PC-3 (cell line): Measurements from ENCODE around the gene NHSL1. TPM values are rescaled to one million over a fixed set of nuclear protein-coding genes. Genes with fewer than 3 reads are reported as not detected.

ENCODE experiments used
- ATAC-seq: fragments of 200-7000 bp; cut with Tn5 transposase; 2 replicates; pipeline ENCODE4 v1.9.1; 2020; ENCODE audit warnings: mild to moderate bottlenecking, moderate library complexity
- BruUV-seq: library from RNA; stranded (reverse); fragments of 400-500 nt; replicated peaks from 2 replicates; lab custom pipeline; 2021; lab: Mats Ljungman, UMichigan
- CTCF ChIA-PET: fragments of 300-600 bp; sonication (Branson Sonifier 250); formaldehyde crosslinking; loops from one replicate; lab custom pipeline; 2022; ENCODE audit warnings: antibody characterized with exemption; lab: Charles Lee
- POLR2A ChIA-PET: fragments of 300-600 bp; sonication (Branson Sonifier 250); formaldehyde crosslinking; loops from one replicate; lab custom pipeline; 2022; ENCODE audit warnings: antibody characterized with exemption; ENCODE audit not compliant: unreplicated experiment; lab: Charles Lee
- DNase-seq: peaks from one replicate; pipeline ENCODE4 v3.0.0-alpha.2; 2015
- H2AFZ ChIP-seq: fragments of 300-600 bp; sonication (generic); 2 replicates; pipeline ENCODE4 v1.6.0; 2016; ENCODE audit warnings: antibody characterized with exemption, low read length
- H3F3A ChIP-seq: fragments of 300-600 bp; sonication (generic); one replicate; pipeline ENCODE4 v1.6.0; 2017; ENCODE audit warnings: antibody characterized with exemption, low read length, control low read depth, mild to moderate bottlenecking; ENCODE audit not compliant: unreplicated experiment
- H3K27ac ChIP-seq: fragments of 300-600 bp; sonication (generic); 2 replicates; pipeline ENCODE4 v1.5.1; 2016; ENCODE audit warnings: mild to moderate bottlenecking, low read length
- H3K27me3 ChIP-seq: fragments of 300-600 bp; sonication (generic); 2 replicates; pipeline ENCODE4 v1.6.1; 2016; ENCODE audit warnings: low read length, mixed read lengths
- H3K36me3 ChIP-seq: fragments of 300-600 bp; sonication (generic); 2 replicates; pipeline ENCODE4 v1.6.1; 2016; ENCODE audit warnings: low read depth, mixed run types, low read length, mixed read lengths
- H3K4me1 ChIP-seq: fragments of 300-600 bp; sonication (generic); 2 replicates; pipeline ENCODE4 v1.5.1; 2016; ENCODE audit warnings: low read length; ENCODE audit not compliant: insufficient read depth
- H3K4me2 ChIP-seq: fragments of 300-600 bp; sonication (generic); 2 replicates; pipeline ENCODE4 v1.6.0; 2016; ENCODE audit warnings: low read length
- H3K4me3 ChIP-seq: fragments of 300-600 bp; sonication (generic); 2 replicates; pipeline ENCODE4 v1.5.1; 2016; ENCODE audit warnings: mild to moderate bottlenecking, low read length, mixed read lengths
- H3K79me2 ChIP-seq: fragments of 300-600 bp; sonication (generic); 2 replicates; pipeline ENCODE4 v1.6.1; 2017; ENCODE audit warnings: low read length, mixed read lengths
- H3K9ac ChIP-seq: fragments of 300-600 bp; sonication (generic); 2 replicates; pipeline ENCODE4 v1.6.0; 2016; ENCODE audit warnings: mild to moderate bottlenecking, low read length
- H3K9me2 ChIP-seq: fragments of 300-600 bp; sonication (generic); replicated peaks from 2 replicates; pipeline ENCODE4 v1.6.1; 2016; ENCODE audit warnings: mixed run types, low read length, mixed read lengths
- H3K9me3 ChIP-seq: fragments of 300-600 bp; sonication (generic); 2 replicates; pipeline ENCODE4 v1.6.1; 2016; ENCODE audit warnings: low read length, mixed read lengths
- H4K20me1 ChIP-seq: fragments of 300-600 bp; sonication (generic); 2 replicates; pipeline ENCODE4 v1.6.1; 2016; ENCODE audit warnings: low read length, mixed read lengths
- EZH2 ChIP-seq: fragments of 300-600 bp; sonication (generic); IDR thresholded peaks from one replicate; pipeline ENCODE4 v1.6.1; 2017; ENCODE audit warnings: antibody characterized with exemption, mild to moderate bottlenecking, low read length; ENCODE audit not compliant: unreplicated experiment
- EZH2phosphoT487 ChIP-seq: fragments of 300-600 bp; sonication (generic); IDR thresholded peaks from 2 replicates; pipeline ENCODE4 v1.6.1; 2018; ENCODE audit warnings: mild to moderate bottlenecking, antibody characterized with exemption, low read length, borderline replicate concordance
- intact Hi-C: fragments of 100-400 bp; cut with micrococcal nuclease; formaldehyde crosslinking; loops from 2 replicates; pipeline ENCODE4 v1.9.0; 2023
- total RNA-seq: library from RNA; depleted of rRNA; stranded (reverse); fragments of >200 nt; gene quantifications from 2 replicates; pipeline ENCODE4 v1.2.3, GENCODE V29; 2014
- TF ChIP-seq, protein P1 (sequence below): fragments of 300-600 bp; sonication (generic); conservative IDR thresholded peaks from 2 replicates; pipeline ENCODE4 v1.5.1; 2017; ENCODE audit warnings: antibody characterized with exemption, low read depth, mild to moderate bottlenecking, low read length

The NHSL1 gene
- total RNA-seq, 1 experiment from 2014 or later, result 4.8 TPM

DNA sequence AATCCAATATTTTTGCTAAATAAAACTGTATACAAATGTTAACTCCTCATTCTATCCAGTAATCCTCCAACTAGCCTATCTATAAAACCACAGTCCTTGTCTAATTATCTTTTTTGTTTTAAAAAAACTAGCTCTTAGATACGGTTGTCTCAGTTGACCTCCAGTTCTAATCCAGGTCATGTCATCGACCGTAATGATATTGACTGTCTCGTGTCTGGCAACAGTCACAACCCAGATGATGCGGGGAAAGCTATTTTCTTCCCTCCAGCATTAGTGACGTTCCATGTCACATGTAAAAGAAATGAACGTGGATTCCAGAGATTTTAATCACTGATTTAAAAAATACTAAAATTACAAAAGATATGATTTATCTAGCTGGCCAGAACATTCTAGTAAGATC lies 59.7 kb downstream of the NHSL1 start:
- H3K9me3 ChIP-seq, result no peaks in the 10 kb centered on the region
- H3K9ac ChIP-seq, result no peak overlapping the region
- ChIA-PET POLR2A (no interaction called here), CTCF (no interaction called here)
- H3K79me2 ChIP-seq, result no peaks in the 10 kb centered on the region
- no peaks in the 10 kb centered on the region for H3F3A ChIP-seq
- intact Hi-C loops, result no loop called here
- BruUV-seq, result no TSS peak
- DNase-seq (no peak), ATAC-seq (no peak)
- no peaks in the 10 kb centered on the region for H4K20me1 ChIP-seq
- H3K4me1 ChIP-seq, result no peaks in the 10 kb centered on the region
- H3K9me2 ChIP-seq, result no peaks in the 10 kb centered on the region
- no peak overlapping the region for H3K4me2 ChIP-seq
- no peak overlapping the region for H3K4me3 ChIP-seq
- no peak overlapping the region for H3K27ac ChIP-seq
- H2AFZ ChIP-seq, result no peak overlapping the region
- no peaks in the 10 kb centered on the region for H3K36me3 ChIP-seq
- no peaks in the 10 kb centered on the region for H3K27me3 ChIP-seq
- no peak for TF ChIP-seq EZH2phosphoT487

DNA sequence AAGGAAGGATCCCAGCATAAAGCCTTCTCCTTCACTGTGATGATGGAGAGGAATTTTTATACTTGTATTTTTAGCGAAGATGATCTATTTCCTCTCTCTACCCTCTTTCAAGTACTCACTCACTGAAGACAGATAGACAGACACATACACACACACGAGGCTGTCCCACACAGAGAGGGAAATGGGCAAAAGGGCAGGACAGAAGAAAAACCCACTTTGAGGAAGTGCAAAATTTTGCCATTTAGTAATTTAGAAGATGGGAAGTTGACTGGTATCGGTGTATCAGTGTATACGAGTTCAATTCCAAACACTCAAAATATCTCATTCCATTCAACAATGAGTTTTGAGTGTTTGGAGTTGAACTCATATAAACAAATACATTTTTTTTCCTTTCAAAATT lies 64.4 kb downstream of the NHSL1 start:
- Histone ChIP-seq H2AFZ (no peak overlapping the region), H3K4me2 (no peak overlapping the region), H3K9ac (no peak overlapping the region), H3K27me3 (no peaks in the 10 kb centered on the region), H3K79me2 (no peaks in the 10 kb centered on the region), H3K4me1 (no peaks in the 10 kb centered on the region), H3F3A (no peaks in the 10 kb centered on the region), H3K27ac (no peak overlapping the region), H3K36me3 (no peaks in the 10 kb centered on the region), H4K20me1 (no peaks in the 10 kb centered on the region), H3K9me2 (no peaks in the 10 kb centered on the region), H3K4me3 (no peak overlapping the region), H3K9me3 (no peaks in the 10 kb centered on the region)
- POLR2A ChIA-PET, result no interaction called here
- no TSS peak for BruUV-seq
- TF ChIP-seq EZH2 (no peak), EZH2phosphoT487 (no peak)
- DNase-seq, result no peak
- CTCF ChIA-PET, result interaction anchor here (0.6 to 0.7 kb wide), 3 partner anchors 75 to 507 kb away, joined by 3 to 5 read pairs (median 3); no protein-coding TSS in a partner anchor
- intact Hi-C loops, result no loop called here
- no peak for ATAC-seq

DNA sequence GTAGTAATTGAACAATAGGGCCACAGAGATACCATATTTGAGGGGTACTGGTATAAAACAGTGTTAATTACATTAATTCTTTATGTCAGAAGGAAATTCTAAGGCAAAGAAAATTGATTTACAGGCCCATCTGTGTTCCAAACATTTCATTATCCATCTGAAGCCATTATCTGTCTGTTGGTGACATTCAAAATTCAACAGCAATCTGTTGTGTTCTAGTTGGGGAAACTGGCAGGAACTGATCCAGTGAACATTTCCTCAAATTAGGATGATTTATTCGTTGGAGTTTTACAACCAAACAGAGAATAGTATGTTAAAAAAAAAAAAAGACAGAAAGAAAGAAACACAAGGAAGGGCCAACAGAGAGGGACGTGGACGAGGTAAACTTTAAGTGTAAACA lies 65.2 kb downstream of the NHSL1 start:
- H3K9me2 ChIP-seq, result no peaks in the 10 kb centered on the region
- H2AFZ ChIP-seq, result no peak overlapping the region
- ChIA-PET CTCF (interaction anchor here (0.7 kb wide), 1 partner anchor 507 kb away, joined by 5 read pairs; no protein-coding TSS in a partner anchor), POLR2A (no interaction called here)
- BruUV-seq, result no TSS peak
- no peaks in the 10 kb centered on the region for H3K27me3 ChIP-seq
- no peaks in the 10 kb centered on the region for H3K79me2 ChIP-seq
- TF ChIP-seq EZH2 (no peak), EZH2phosphoT487 (no peak)
- DNase-seq (no peak), ATAC-seq (no peak)
- no peaks in the 10 kb centered on the region for H3F3A ChIP-seq
- H3K27ac ChIP-seq, result no peak overlapping the region
- H4K20me1 ChIP-seq, result no peaks in the 10 kb centered on the region
- H3K4me2 ChIP-seq, result no peak overlapping the region
- intact Hi-C loops, result no loop called here
- H3K4me1 ChIP-seq, result no peaks in the 10 kb centered on the region
- no peaks in the 10 kb centered on the region for H3K36me3 ChIP-seq
- H3K9me3 ChIP-seq, result no peaks in the 10 kb centered on the region
- H3K4me3 ChIP-seq, result no peak overlapping the region
- no peak overlapping the region for H3K9ac ChIP-seq

DNA sequence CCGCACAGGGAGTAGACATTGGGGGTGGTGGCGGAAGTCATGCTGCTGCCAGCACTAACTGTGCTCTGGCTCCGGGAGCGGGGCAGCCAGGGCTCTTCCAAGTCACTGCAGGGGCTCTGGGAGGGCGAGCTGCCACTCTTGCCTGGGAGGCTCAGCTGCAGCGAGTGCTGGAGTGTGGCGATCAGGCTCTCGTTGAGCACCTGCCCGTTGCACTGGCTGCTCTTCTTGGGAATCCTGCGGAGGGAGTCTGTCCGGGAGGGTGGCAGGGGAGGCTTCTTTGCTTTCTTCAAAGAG lies 67.3 kb downstream of the NHSL1 start:
- Histone ChIP-seq H3K4me1 (no peaks in the 10 kb centered on the region), H3K27ac (no peak overlapping the region), H3K9me2 (no peaks in the 10 kb centered on the region), H3F3A (no peaks in the 10 kb centered on the region), H3K79me2 (no peaks in the 10 kb centered on the region), H3K4me3 (no peak overlapping the region), H3K4me2 (no peak overlapping the region), H2AFZ (no peak overlapping the region), H3K9me3 (no peaks in the 10 kb centered on the region), H3K27me3 (no peaks in the 10 kb centered on the region), H3K36me3 (no peaks in the 10 kb centered on the region), H4K20me1 (no peaks in the 10 kb centered on the region), H3K9ac (no peak overlapping the region)
- ATAC-seq (no peak), DNase-seq (no peak)
- BruUV-seq, result no TSS peak
- TF ChIP-seq, protein P1, sequence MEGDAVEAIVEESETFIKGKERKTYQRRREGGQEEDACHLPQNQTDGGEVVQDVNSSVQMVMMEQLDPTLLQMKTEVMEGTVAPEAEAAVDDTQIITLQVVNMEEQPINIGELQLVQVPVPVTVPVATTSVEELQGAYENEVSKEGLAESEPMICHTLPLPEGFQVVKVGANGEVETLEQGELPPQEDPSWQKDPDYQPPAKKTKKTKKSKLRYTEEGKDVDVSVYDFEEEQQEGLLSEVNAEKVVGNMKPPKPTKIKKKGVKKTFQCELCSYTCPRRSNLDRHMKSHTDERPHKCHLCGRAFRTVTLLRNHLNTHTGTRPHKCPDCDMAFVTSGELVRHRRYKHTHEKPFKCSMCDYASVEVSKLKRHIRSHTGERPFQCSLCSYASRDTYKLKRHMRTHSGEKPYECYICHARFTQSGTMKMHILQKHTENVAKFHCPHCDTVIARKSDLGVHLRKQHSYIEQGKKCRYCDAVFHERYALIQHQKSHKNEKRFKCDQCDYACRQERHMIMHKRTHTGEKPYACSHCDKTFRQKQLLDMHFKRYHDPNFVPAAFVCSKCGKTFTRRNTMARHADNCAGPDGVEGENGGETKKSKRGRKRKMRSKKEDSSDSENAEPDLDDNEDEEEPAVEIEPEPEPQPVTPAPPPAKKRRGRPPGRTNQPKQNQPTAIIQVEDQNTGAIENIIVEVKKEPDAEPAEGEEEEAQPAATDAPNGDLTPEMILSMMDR, result no peak
- intact Hi-C loops, result no loop called here
- ChIA-PET CTCF (no interaction called here), POLR2A (no interaction called here)
